GM23338 (cell line): ENCODE data around the gene HHAT. TPM values are rescaled to one million over a fixed set of nuclear protein-coding genes. Genes with fewer than 3 reads are reported as not detected.

Experiments used
- ATAC-seq: fragments of 200-7000 bp; cut with Tn5 transposase; 3 replicates; pipeline ENCODE4 v1.9.1; 2020
- DNase-seq: peaks from one replicate; pipeline ENCODE4 v3.0.0-alpha.2; 2015; ENCODE audit warnings: low spot score
- H2AFZ ChIP-seq: fragments of 200-600 bp; sonication (generic); 2 replicates; pipeline ENCODE4 v1.8.0; 2016; ENCODE audit warnings: antibody characterized with exemption, mild to moderate bottlenecking, moderate library complexity
- H3F3A ChIP-seq: fragments of 200-600 bp; sonication (generic); replicated peaks from 2 replicates; pipeline ENCODE4 v1.8.0; 2017; ENCODE audit warnings: antibody characterized with exemption, mixed run types, low read depth
- H3K27ac ChIP-seq: fragments of 200-600 bp; sonication (generic); 2 replicates; pipeline ENCODE4 v1.6.1; 2016; ENCODE audit warnings: low read depth
- H3K27me3 ChIP-seq: fragments of 200-600 bp; sonication (generic); 2 replicates; pipeline ENCODE4 v1.8.0; 2016; ENCODE audit warnings: mild to moderate bottlenecking, mixed run types, moderate library complexity; ENCODE audit not compliant: insufficient read depth
- H3K36me3 ChIP-seq: fragments of 200-600 bp; sonication (generic); 2 replicates; pipeline ENCODE4 v1.8.0; 2016; ENCODE audit warnings: mild to moderate bottlenecking; ENCODE audit not compliant: insufficient read depth
- H3K4me1 ChIP-seq: fragments of 200-600 bp; sonication (generic); 2 replicates; pipeline ENCODE4 v1.8.0; 2016; ENCODE audit warnings: mild to moderate bottlenecking, moderate library complexity; ENCODE audit not compliant: insufficient read depth
- H3K4me2 ChIP-seq: fragments of 200-600 bp; sonication (generic); 2 replicates; pipeline ENCODE4 v1.7.1; 2017; ENCODE audit warnings: mixed run types
- H3K4me3 ChIP-seq: fragments of 200-600 bp; sonication (generic); 2 replicates; pipeline ENCODE4 v1.6.1; 2016; ENCODE audit warnings: mixed run types
- H3K79me2 ChIP-seq: fragments of 200-600 bp; sonication (generic); replicated peaks from 2 replicates; pipeline ENCODE4 v1.8.0; 2017; ENCODE audit warnings: mild to moderate bottlenecking; ENCODE audit not compliant: insufficient read depth
- H3K9me2 ChIP-seq: fragments of 200-600 bp; sonication (generic); 2 replicates; pipeline ENCODE4 v1.8.0; 2017; ENCODE audit not compliant: insufficient read depth
- H4K20me1 ChIP-seq: fragments of 200-600 bp; sonication (generic); replicated peaks from 2 replicates; pipeline ENCODE4 v1.8.0; 2017; ENCODE audit warnings: mild to moderate bottlenecking; ENCODE audit not compliant: insufficient read depth
- H3K27ac Mint-ChIP-seq: 2 replicates; pipeline ENCODE4 v1.8.0; 2020; ENCODE audit warnings: inconsistent platforms, mild to moderate bottlenecking, moderate library complexity, mixed read lengths
- H3K27me3 Mint-ChIP-seq: 3 replicates; pipeline ENCODE4 v1.8.0; 2022; ENCODE audit warnings: low read depth, mild to moderate bottlenecking, moderate library complexity, mixed read lengths, inconsistent platforms; ENCODE audit not compliant: insufficient read depth, poor library complexity
- H3K36me3 Mint-ChIP-seq: 3 replicates; pipeline ENCODE4 v1.8.0; 2021; ENCODE audit warnings: low read depth, mild to moderate bottlenecking, inconsistent platforms, moderate library complexity, mixed read lengths
- H3K4me1 Mint-ChIP-seq: 3 replicates; pipeline ENCODE4 v1.8.0; 2020; ENCODE audit warnings: mild to moderate bottlenecking, inconsistent platforms, mixed read lengths
- H3K4me3 Mint-ChIP-seq: 3 replicates; pipeline ENCODE4 v1.8.0; 2021; ENCODE audit warnings: moderate library complexity, mild to moderate bottlenecking, inconsistent platforms, mixed read lengths
- H3K9me3 Mint-ChIP-seq: 3 replicates; pipeline ENCODE4 v1.8.0; 2020; ENCODE audit warnings: moderate library complexity, mild to moderate bottlenecking, inconsistent platforms, mixed read lengths
- CREB1 ChIP-seq: fragments of 250-450 bp; sonication (Bioruptor Pico); IDR thresholded peaks from 2 replicates; pipeline ENCODE4 v1.5.0; 2020; ENCODE audit warnings: low read depth, mild to moderate bottlenecking, moderate library complexity
- EZH2 ChIP-seq: fragments of 200-600 bp; sonication (generic); IDR thresholded peaks from one replicate; pipeline ENCODE4 v1.8.0; 2017; ENCODE audit warnings: antibody characterized with exemption, mild to moderate bottlenecking, low read depth; ENCODE audit not compliant: unreplicated experiment
- NANOG ChIP-seq: IDR thresholded peaks from 2 replicates; pipeline ENCODE4 v1.6.1; 2016; ENCODE audit warnings: antibody characterized with exemption, borderline replicate concordance
- POLR2AphosphoS5 ChIP-seq: IDR thresholded peaks from 2 replicates; pipeline ENCODE4 v1.6.1; 2016; ENCODE audit warnings: antibody characterized with exemption, low read depth
- STAT1 ChIP-seq: IDR thresholded peaks from one replicate; pipeline ENCODE4 v1.6.1; 2016; ENCODE audit warnings: antibody characterized with exemption; ENCODE audit not compliant: unreplicated experiment
- ZNF114 ChIP-seq: fragments of 250-450 bp; sonication (Bioruptor Pico); IDR thresholded peaks from 2 replicates; pipeline ENCODE4 v1.5.0; 2020; ENCODE audit warnings: mild to moderate bottlenecking, moderate library complexity
- polyA plus RNA-seq: library from polyadenylated mRNA; unstranded; fragments of >200 nt; fragmentation: Nextera tagmentation; extraction: Ambion mirVana; gene quantifications from 2 replicates; pipeline ENCODE4 v1.2.1, GENCODE V29; 2016
- total RNA-seq: library from RNA; depleted of rRNA; stranded (reverse); fragments of >200 nt; shearing (Covaris generic); gene quantifications from 2 replicates; pipeline ENCODE4 v1.2.3, GENCODE V29; 2014
- TF ChIP-seq, protein P1 (sequence below), 2 experiments: fragments of 200-600 bp in 1 of 2; sonication (generic) in 1 of 2; conservative IDR thresholded peaks; 2 replicates each; pipeline versions ENCODE4 v1.5.1 to v1.6.1; 2016 to 2017; ENCODE audit warnings: antibody characterized with exemption in 2 of 2, low read depth in 2 of 2, mild to moderate bottlenecking in 2 of 2, moderate library complexity in 1 of 2
- TF ChIP-seq, protein P2 (sequence below): IDR thresholded peaks from 2 replicates; pipeline ENCODE4 v1.6.1; 2016; ENCODE audit warnings: antibody characterized with exemption
- TF ChIP-seq, protein P3 (sequence below): IDR thresholded peaks from one replicate; pipeline ENCODE4 v1.6.1; 2018; ENCODE audit warnings: antibody characterized with exemption; ENCODE audit not compliant: unreplicated experiment

Gene HHAT
- total and polyA plus RNA-seq, 2 experiments from 2014 or later: 0.11 to 0.66 TPM

DNA sequence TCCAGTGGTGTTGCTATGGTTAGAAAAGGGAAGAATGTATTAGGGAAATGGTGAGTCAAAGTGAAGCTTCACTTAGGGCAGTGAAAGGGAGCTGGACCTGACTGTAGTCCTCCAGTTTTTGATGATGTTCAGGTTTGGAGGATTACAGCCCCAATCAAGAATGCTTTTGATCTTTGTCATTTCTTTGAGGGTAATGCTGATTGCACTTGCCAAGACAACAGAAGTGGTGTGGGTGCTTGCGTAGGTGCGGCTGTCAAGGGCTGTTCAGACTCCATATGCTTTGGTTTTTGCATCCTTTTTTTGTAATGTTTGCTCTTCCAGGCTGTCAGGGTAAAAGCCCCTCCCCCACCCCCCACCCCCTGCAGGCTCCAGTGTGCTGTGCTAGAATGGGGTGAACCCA is 38.9 kb downstream of the HHAT start (continued):
- TF ChIP-seq, protein P1, sequence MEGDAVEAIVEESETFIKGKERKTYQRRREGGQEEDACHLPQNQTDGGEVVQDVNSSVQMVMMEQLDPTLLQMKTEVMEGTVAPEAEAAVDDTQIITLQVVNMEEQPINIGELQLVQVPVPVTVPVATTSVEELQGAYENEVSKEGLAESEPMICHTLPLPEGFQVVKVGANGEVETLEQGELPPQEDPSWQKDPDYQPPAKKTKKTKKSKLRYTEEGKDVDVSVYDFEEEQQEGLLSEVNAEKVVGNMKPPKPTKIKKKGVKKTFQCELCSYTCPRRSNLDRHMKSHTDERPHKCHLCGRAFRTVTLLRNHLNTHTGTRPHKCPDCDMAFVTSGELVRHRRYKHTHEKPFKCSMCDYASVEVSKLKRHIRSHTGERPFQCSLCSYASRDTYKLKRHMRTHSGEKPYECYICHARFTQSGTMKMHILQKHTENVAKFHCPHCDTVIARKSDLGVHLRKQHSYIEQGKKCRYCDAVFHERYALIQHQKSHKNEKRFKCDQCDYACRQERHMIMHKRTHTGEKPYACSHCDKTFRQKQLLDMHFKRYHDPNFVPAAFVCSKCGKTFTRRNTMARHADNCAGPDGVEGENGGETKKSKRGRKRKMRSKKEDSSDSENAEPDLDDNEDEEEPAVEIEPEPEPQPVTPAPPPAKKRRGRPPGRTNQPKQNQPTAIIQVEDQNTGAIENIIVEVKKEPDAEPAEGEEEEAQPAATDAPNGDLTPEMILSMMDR (conservative IDR thresholded peaks at IDR 0.05; ENCODE audit: low read depth in 2 of 2): no peak
- TF ChIP-seq POLR2AphosphoS5 (no peak), CREB1 (CRISPR knock-in tag) (no peak), EZH2 (no peak), STAT1 (no peak), NANOG (no peak), ZNF114 (CRISPR knock-in tag) (no peak)
- TF ChIP-seq, protein P2, sequence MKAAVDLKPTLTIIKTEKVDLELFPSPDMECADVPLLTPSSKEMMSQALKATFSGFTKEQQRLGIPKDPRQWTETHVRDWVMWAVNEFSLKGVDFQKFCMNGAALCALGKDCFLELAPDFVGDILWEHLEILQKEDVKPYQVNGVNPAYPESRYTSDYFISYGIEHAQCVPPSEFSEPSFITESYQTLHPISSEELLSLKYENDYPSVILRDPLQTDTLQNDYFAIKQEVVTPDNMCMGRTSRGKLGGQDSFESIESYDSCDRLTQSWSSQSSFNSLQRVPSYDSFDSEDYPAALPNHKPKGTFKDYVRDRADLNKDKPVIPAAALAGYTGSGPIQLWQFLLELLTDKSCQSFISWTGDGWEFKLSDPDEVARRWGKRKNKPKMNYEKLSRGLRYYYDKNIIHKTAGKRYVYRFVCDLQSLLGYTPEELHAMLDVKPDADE: no peak
- TF ChIP-seq, protein P3, sequence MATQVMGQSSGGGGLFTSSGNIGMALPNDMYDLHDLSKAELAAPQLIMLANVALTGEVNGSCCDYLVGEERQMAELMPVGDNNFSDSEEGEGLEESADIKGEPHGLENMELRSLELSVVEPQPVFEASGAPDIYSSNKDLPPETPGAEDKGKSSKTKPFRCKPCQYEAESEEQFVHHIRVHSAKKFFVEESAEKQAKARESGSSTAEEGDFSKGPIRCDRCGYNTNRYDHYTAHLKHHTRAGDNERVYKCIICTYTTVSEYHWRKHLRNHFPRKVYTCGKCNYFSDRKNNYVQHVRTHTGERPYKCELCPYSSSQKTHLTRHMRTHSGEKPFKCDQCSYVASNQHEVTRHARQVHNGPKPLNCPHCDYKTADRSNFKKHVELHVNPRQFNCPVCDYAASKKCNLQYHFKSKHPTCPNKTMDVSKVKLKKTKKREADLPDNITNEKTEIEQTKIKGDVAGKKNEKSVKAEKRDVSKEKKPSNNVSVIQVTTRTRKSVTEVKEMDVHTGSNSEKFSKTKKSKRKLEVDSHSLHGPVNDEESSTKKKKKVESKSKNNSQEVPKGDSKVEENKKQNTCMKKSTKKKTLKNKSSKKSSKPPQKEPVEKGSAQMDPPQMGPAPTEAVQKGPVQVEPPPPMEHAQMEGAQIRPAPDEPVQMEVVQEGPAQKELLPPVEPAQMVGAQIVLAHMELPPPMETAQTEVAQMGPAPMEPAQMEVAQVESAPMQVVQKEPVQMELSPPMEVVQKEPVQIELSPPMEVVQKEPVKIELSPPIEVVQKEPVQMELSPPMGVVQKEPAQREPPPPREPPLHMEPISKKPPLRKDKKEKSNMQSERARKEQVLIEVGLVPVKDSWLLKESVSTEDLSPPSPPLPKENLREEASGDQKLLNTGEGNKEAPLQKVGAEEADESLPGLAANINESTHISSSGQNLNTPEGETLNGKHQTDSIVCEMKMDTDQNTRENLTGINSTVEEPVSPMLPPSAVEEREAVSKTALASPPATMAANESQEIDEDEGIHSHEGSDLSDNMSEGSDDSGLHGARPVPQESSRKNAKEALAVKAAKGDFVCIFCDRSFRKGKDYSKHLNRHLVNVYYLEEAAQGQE: no peak

DNA sequence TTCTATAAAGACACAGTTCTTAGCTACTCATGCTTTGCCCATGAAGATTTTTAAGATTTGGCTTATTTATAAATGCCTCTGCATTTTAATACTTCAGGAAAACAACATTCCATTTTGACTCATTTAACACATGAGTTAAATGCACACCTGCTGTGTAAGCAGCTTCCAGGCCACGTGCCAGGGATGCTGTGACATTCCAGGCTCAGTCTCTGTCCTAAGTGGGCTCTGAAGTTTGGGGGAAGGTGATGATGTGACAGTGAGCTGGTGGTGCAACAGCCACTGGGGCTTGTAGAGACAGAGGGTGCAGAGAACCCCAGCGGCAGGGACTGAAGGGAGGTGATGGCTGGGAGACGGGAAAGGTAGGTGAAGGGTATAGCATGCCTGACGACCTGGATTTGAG is 40.7 kb downstream of the HHAT start:
- Histone ChIP-seq H3K27me3 (peaks cover 4% of the 10 kb centered on the region; the same call in 1 of the 2 replicates), H3F3A (0 out of 2 replicates have a peak, but pooled peaks cover 2% of the 10 kb centered on the region), H3K4me3 (no peak overlapping the region), H3K79me2 (no peaks in the 10 kb centered on the region), H4K20me1 (no peaks in the 10 kb centered on the region), H2AFZ (no peak overlapping the region), H3K27ac (no peak overlapping the region), H3K9me2 (no peaks in the 10 kb centered on the region), H3K36me3 (no peaks in the 10 kb centered on the region), H3K4me1 (peaks cover 41% of the 10 kb centered on the region), H3K4me2 (0 out of 2 replicates have a peak overlapping the region, but pooled peaks have one; percentile 3)
- H3K27me3 Mint-ChIP-seq: peaks cover 21% of the 10 kb centered on the region
- no peak overlapping the region for H3K27ac Mint-ChIP-seq
- no peaks in the 10 kb centered on the region for H3K36me3 Mint-ChIP-seq
- H3K9me3 Mint-ChIP-seq: no peaks in the 10 kb centered on the region
- ATAC-seq (no peak), DNase-seq (peak; percentile 37)
- H3K4me1 Mint-ChIP-seq: peaks cover 55% of the 10 kb centered on the region
- TF ChIP-seq POLR2AphosphoS5: no peak
- TF ChIP-seq NANOG: no peak
- H3K4me3 Mint-ChIP-seq: no peak overlapping the region
